HG03520 (cell line): ENCODE data around the gene NFILZ.

ENCODE experiments used
- ATAC-seq: cut with Tn5 transposase; IDR thresholded peaks from one replicate; pipeline ENCODE4 v1.9.1; 2021; ENCODE audit warnings: mild to moderate bottlenecking, moderate library complexity; ENCODE audit not compliant: unreplicated experiment

Gene NFILZ

GRCh38 chr19:8629996-8630683 lies at the start of gene NFILZ:
Gene NFILZ (plus strand): TSS chr19:8630633. CDS start chr19:8676766, 46,133 bp downstream.
- no peak for ATAC-seq

GRCh38 chr19:8580710-8581281 lies 49.6 kb upstream of the NFILZ start:
- ATAC-seq = no peak

- ATAC-seq = no peak
Measured at GRCh38 chr19:8584965-8585893, 45.2 kb upstream of the NFILZ start.

GRCh38 chr19:8585894-8586750 lies 44.3 kb upstream of the NFILZ start:
- ATAC-seq = no peak

GRCh38 chr19:8589177-8589714 lies 41.2 kb upstream of the NFILZ start:
- ATAC-seq = no peak

- ATAC-seq = no peak
Measured at GRCh38 chr19:8592231-8593009, 38.0 kb upstream of the NFILZ start.

GRCh38 chr19:8593931-8594330 lies 36.5 kb upstream of the NFILZ start:
- ATAC-seq = no peak

- no peak for ATAC-seq
Measured at GRCh38 chr19:8595651-8596050, 34.8 kb upstream of the NFILZ start.

- no peak for ATAC-seq
Measured at GRCh38 chr19:8596168-8596567, 34.3 kb upstream of the NFILZ start.

GRCh38 chr19:8600064-8600463 lies 30.4 kb upstream of the NFILZ start:
- no peak for ATAC-seq

- ATAC-seq = no peak
Measured at GRCh38 chr19:8600816-8601215, 29.6 kb upstream of the NFILZ start.

- ATAC-seq = no peak
Measured at GRCh38 chr19:8601796-8602195, 28.6 kb upstream of the NFILZ start.

- ATAC-seq = no peak
Measured at GRCh38 chr19:8605514-8605913, 24.9 kb upstream of the NFILZ start.

GRCh38 chr19:8607386-8607785 lies 23.0 kb upstream of the NFILZ start:
- no peak for ATAC-seq

GRCh38 chr19:8608941-8609278 lies 21.5 kb upstream of the NFILZ start:
- no peak for ATAC-seq

GRCh38 chr19:8609279-8610040 lies 21.0 kb upstream of the NFILZ start:
- ATAC-seq = no peak

GRCh38 chr19:8610041-8610935 lies 20.1 kb upstream of the NFILZ start, which contains the start of gene ADAMTS10:
Gene ADAMTS10 (minus strand): TSS chr19:8610715. CDS start chr19:8605710, 5,005 bp downstream.
- ATAC-seq = no peak

GRCh38 chr19:8610936-8611300 lies 19.5 kb upstream of the NFILZ start:
- ATAC-seq = no peak
